SK-N-MC (cell line): ENCODE measurements around the gene DSN1.

ENCODE experiments used
- EZH2 ChIP-seq: fragments of 200-600 bp; sonication (generic); IDR thresholded peaks from one replicate; pipeline ENCODE4 v1.6.1; 2017; ENCODE audit warnings: antibody characterized with exemption
- FOXP2 ChIP-seq: optimal IDR thresholded peaks from 2 replicates; pipeline ENCODE3; 2011; ENCODE audit warnings: mild to moderate bottlenecking, moderate library complexity; ENCODE audit not compliant: insufficient read depth; ENCODE audit errors: extremely low read length, control extremely low read depth
- POLR2AphosphoS5 ChIP-seq: IDR thresholded peaks from 2 replicates; pipeline ENCODE4 v1.6.1; 2012; ENCODE audit warnings: mild to moderate bottlenecking, low read depth, low read length, borderline replicate concordance

DNA sequence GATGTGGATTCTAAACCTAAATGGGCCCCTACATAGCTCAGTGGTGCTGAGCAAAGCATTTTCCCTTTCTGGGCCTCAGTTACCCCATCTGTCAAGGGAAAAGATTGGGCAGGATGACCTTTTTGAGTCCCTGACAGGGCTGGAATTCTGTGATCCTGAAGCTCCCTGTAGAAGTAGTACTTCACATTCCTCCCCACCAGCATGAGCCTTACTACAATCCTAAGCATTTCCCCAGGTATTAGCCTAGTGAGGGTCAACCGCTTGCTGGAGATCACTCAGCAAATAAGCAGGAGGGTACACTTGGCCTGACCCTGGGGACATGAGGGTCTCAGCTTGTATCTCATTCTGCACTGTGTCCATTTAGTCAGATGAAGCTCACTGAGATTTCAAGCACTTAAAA is 41.1 kb downstream of the DSN1 start:
- TF ChIP-seq POLR2AphosphoS5 (no peak), FOXP2 (no peak), EZH2 (no peak)
